Ovary (tissue), 3 donors: ENCODE results near the gene ZNF80.

Experiments used
- EP300 ChIP-seq: sonication (generic); formaldehyde crosslinking; IDR thresholded peaks from one replicate; pipeline ENCODE4 v1.6.1; 2017; ENCODE audit warnings: antibody characterized with exemption
- POLR2A ChIP-seq: fragments of 450-650 bp; IDR thresholded peaks from one replicate; pipeline ENCODE4 v1.6.1; 2017; ENCODE audit warnings: antibody characterized with exemption, mild to moderate bottlenecking, moderate library complexity
- TF ChIP-seq, protein P1 (sequence below), 3 donors: fragments of 450-650 bp in 2 of 3; fragments of 200-600 bp in 1 of 3; IDR thresholded peaks; one replicate each; pipeline versions ENCODE4 v1.5.1 to v1.8.0; 2016 to 2022; ENCODE audit warnings: antibody characterized with exemption in 3 of 3, mild to moderate bottlenecking in 1 of 3
- donor health status: DM: no; HTN: no; CAD: no.

DNA sequence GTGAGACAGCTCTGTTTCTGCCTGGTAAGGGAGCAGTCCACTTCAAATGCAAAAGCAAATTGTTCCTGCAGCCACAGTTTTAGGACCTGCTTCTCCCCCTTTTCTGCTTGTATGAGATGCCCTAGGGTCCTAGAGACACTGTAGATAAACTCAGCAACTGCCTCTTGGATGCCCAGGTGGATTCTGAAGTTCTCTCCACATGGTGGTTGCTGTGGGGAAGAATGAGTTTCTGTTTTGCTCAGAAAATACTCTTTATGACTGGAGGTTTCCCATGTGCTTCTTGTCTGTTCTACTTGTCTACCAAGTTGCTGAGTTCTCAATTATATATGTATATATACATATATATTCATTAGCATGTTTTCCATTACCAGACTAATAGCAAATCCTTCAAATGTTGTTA lies 5.6 kb upstream of the ZNF80 start:
- TF ChIP-seq, protein P1, sequence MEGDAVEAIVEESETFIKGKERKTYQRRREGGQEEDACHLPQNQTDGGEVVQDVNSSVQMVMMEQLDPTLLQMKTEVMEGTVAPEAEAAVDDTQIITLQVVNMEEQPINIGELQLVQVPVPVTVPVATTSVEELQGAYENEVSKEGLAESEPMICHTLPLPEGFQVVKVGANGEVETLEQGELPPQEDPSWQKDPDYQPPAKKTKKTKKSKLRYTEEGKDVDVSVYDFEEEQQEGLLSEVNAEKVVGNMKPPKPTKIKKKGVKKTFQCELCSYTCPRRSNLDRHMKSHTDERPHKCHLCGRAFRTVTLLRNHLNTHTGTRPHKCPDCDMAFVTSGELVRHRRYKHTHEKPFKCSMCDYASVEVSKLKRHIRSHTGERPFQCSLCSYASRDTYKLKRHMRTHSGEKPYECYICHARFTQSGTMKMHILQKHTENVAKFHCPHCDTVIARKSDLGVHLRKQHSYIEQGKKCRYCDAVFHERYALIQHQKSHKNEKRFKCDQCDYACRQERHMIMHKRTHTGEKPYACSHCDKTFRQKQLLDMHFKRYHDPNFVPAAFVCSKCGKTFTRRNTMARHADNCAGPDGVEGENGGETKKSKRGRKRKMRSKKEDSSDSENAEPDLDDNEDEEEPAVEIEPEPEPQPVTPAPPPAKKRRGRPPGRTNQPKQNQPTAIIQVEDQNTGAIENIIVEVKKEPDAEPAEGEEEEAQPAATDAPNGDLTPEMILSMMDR (IDR thresholded peaks at IDR 0.05) = no peak
- TF ChIP-seq POLR2A (no peak), EP300 (no peak)
